HG03469 (cell line): ENCODE data around the gene CUX1.
"Not testable (repeated sequence)": the region's sequence is repeated elsewhere in the genome, so short reads cannot be mapped to it uniquely, and the experiment has no call there.

Experiments
- ATAC-seq: cut with Tn5 transposase; IDR thresholded peaks from one replicate; pipeline ENCODE4 v1.9.1; 2021; ENCODE audit warnings: mild to moderate bottlenecking, moderate library complexity, moderate number of reproducible peaks; ENCODE audit not compliant: unreplicated experiment

The CUX1 gene

DNA sequence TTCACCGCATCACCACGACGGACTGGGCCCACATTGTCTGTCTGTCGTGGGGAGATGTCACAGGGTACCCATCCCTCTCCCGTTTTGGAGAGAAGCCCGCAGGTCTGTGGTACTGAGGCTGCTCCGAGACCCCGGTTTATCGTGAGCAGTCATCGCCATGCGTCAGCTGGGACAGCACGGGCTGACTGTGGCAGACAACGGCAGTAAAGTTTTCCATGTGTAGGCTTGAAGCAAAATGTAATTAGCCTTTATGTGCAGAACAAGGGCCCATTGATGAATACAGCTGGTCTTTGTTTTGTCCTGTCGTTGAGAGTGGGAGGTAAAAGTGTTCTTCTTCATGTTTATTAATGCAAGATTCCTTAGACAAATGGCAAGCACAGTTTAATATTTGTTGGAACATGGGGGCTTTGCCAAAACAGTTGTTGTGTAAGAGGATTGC lies 301.8 kb downstream of the CUX1 start:
- ATAC-seq, result no peak

DNA sequence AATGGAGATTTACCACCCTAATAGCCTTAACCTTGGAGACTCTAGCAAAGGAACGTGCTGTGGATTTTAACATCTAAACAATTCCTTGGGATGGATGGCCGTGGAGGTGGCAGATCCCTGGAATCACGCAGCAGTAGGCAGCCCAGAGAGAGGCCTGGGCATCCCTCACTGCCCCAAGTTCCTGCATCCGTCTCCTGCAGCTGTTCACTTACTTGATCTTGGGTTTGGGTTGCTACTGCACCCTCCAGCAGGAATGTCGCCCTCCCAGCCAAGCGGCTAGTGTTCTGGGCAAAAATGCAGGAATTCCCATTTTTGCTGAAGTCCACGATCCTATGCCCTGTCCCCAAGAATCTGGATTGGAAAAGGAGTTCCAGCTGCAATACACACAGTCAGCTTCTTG lies 302.5 kb downstream of the CUX1 start:
- ATAC-seq, result no peak

DNA sequence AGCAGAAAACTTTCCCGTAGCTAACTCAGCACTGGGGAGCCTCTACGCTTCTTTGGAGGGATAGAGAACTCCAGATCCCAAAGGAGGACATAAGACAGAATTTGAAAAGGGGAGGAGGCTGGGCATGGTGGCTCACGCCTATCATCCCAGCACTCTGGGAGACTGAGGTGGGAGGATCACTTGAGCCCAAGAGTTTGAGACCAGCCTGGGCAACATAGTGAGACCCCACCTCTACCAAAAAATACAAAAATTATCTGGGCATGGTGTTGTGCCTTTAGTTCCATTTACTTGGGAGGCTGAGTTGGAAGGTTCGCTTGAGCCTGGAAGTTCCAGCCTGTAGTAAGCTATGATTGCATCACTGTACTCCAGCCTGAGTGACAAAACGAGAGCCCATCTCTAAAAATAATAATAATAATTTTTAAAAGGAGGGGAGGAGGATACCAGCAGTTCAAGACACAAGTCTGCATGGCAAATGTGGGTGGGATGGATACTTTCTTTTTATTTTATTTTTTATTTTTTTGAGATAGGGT lies 303.3 kb downstream of the CUX1 start:
- ATAC-seq, result no peak

DNA sequence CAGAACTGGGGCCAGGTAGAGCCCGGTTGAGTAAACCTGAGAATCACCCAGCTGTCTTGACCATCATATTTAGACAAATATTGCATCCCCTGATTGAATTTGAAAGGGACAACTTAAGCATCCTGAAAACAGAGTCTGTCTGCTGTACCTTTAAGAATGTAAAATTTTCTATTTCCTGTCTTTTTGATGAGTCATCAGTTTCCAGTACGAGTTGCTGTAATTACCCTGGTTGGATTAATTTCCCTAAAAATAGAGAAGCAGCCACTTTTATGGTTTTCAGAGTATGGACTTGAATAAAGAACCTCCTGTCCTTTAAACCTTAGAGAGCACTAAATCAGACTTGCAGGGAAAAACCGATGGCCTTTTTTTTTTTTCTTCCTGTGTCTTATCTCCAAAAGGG lies 304.6 kb downstream of the CUX1 start:
- ATAC-seq, result no peak

DNA sequence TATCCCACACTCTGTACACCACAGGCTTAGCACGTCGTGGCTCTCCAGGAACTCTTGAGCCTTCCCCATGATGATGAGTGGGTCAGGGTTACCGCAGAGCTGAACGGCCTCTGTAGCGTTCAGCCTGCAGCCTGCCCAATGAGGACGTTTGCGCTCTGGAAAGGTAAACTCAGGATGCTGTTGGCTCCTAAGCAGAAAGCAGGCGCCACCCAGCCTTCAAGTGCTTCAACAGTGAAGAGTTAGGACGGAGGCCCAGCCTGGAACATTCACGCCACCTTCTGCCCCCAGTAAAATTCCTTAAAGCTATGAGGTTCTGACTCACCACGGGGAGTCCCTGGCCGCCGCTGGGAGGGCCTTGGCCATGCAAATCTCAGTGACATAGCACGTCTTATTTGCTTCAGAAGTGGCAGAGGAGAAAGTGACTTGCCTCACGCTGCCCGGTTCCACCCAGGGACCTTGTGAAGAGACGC lies 307.7 kb downstream of the CUX1 start:
- no peak for ATAC-seq

DNA sequence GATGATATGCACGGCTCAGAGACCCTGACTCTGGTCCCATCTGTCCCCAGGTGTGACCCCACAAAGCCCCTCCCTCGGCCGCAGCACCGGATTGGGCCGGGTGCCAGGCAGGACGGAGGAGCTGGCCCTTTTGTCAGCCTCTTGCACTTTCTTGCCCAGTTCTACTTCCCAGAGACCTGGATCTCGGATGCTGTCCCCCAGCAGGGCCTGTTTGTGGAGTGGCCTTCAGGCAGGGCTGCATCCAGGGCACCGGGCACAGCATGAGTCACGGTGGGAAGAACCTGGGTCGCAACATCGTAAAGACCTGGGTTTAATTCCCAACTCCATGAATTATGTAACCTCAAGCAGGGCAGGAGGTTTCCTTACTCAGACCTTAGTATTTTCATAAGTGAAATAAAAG lies 310.9 kb downstream of the CUX1 start:
- ATAC-seq, result no peak

DNA sequence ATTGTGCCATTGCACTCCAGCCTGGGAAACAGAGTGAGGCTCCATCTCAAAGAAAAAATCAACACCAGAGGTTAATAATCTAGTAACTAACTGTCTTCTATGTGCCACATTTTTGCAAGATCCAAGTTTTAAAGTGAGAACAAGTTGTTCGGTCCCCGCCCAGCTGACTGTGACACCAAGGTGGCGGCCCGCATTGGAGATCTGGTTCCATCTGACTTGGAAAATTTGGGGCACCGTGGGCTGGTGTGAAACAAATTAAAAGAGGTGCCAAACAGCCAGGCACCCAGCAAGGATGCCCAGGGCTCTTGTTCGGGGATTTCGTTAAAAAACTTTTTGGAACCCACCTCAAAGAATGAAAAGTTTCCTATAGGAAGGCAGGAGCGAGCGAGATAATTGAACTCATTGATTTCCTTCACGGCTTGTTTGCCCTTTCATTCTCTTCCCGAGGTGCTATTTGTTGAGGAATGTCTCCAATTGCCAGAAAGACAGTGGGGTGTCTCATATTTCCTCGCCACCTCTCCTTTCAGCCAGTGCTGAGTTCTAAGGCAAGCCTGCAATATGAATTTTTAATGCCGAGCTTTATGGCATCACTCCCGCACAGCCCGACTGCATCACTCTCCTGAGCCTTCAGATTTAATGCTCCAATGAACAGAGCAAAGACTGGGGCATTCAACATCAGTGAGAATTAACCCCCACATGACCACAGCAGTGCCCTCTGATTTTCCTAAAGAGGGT lies 312.4 kb downstream of the CUX1 start:
- ATAC-seq, result no peak

DNA sequence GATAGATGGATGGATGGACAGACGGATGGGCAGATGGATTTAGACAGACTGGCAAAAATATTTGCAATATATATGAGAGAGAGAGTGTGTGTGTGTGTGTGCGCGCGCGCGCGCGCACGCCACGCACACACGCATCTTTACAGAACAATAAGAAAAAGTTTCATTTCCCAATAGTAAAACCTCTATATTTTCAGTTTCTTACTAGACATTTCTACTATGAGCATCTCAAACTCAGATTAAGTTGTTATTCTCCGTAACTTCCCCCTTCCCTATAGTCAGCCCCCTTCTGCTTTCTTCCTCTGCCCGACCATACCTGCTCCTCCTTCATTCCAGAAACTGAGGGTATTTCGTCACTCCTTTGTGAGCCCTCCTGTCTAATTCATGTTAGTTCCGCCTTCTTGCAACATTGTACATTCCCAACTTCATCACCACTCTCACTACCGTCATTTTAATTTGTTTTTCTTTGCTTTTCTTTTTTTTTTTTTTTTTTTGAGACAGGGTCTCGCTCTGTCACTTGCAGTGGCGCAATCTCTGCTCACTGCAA lies 314.9 kb downstream of the CUX1 start:
- ATAC-seq, result no peak

DNA sequence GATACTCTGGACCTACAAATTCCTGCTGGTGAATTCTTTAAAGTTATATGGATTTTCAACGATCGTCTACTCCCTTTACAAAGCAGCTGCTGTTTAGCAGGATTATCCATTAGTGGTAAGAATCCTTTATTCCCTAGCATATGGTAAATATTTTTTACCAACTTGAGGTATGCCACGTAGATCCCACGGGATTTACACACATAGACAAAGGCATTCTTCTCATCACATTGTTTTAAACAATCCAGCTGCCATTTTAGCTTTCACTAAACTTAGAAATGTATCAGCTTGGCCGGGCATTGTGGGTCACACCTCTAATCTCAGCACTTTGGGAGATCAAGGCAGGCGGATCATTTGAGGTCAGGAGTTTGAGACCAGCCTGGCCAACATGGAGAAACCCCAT lies 321.2 kb downstream of the CUX1 start:
- no peak for ATAC-seq

DNA sequence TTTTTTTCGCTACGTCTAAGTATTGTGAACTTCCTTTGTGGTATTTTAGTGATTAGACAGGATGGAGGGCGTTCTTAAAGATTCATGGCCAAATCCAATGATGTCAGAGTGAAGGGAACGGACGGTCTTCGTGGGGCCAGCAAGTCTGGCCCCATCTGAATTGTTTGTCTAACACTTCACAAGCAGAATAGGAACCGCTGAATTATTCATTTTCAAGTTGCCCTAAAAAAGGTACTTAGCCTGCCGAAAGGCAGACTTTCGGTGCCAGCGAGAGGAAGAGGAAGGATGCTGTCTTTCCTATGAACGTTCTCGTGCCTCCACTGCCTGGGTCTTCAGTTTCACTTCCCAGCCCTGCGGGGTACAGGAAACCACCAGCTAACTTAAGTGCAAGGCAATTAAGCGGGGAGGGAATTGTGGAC lies 323.5 kb downstream of the CUX1 start:
- no peak for ATAC-seq

DNA sequence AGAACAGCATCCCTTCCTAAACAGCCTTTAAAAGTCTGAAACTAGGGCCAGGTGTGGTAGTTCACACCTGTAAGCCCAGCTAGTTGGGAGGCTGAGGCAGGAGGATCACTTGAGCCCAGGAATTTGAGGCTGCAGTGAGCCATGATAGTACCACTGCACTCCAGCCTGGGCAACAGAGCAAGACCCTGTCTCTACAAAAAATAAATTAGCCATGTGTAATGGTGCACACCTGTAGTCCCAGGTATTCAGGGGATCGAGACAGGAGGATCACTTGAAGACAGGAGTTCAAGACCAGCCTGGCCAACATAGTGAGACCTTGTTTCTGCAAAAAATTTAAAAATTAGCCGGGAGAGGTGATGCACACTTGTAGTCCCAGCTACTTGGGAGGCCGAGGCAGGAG lies 325.0 kb downstream of the CUX1 start:
- ATAC-seq, result not testable (repeated sequence)

DNA sequence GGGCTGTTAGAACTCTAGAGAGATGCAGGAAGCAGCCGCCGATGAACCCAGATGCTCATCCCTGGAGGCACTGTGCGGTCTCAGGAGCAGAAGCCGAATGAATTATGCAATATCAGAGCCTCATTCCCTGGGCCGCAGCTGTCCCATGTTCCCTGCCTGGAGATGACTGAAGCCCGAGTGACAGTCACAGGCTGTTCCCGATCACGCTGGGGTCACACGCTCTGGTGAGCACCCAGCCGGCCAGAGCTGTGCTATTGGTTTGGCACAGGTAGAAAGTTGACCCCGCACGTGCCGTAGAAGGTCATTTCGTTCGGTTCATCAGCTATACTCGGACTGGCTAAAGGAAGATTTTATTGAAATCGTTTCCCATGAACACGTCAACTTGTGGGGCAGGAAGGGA lies 328.7 kb downstream of the CUX1 start:
- no peak for ATAC-seq

DNA sequence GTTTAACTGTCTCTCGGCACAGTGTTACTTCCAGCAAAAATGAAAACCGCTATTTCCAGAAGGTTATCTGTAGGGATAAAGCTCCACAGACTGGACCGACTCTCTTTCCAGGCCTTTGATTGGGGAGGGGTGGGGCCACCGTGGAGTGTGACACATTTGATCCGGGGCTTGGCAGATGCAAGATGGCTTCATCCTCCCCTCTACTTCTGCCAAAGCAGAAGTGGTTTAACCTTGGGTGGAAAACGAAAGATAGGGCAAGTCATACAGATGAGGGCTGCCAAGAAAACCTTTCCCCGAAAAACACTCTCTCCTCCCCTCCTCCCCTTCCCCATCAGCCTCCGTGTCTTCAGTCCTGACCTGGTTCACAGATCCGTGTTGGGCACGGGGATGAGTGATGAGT lies 329.6 kb downstream of the CUX1 start:
- no peak for ATAC-seq

DNA sequence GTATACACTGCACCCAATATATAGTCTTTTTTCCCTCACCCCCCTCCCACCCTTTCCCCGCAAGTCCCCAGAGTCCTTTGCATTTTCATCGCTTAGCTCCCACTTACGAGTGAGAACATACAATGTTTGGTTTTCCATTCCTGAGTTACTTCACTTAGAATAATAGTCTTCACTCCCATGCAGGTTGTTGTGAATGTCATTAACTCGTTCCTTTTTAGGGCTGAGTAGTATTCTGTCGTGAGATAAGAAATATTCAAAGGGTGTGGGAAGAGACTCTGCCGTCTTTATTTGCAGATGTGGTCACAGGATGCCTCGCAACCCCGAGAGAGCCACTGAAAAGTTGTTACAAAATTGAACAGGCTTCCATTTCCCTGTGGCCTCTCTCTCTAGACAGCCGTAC lies 331.4 kb downstream of the CUX1 start:
- no peak for ATAC-seq

DNA sequence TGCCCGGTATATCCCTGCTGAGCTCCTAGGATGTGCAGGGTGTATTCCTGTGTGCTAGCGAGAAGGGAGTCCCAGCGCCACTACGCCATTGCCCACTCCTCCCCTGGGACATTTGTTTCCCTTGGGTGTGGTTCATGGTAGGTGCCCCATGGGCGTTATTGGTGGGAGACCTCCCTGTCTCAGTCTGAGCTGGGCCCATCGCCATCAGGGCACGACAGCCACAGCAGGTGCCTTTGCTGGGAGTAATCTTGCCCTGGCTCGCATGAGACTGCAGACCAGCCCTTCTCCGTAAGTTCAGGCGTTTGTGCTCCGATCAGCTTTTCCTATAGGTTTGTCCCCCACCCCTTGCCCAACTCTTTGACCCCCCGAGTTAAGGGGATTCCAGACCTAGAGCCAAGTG lies 332.0 kb downstream of the CUX1 start:
- no peak for ATAC-seq

DNA sequence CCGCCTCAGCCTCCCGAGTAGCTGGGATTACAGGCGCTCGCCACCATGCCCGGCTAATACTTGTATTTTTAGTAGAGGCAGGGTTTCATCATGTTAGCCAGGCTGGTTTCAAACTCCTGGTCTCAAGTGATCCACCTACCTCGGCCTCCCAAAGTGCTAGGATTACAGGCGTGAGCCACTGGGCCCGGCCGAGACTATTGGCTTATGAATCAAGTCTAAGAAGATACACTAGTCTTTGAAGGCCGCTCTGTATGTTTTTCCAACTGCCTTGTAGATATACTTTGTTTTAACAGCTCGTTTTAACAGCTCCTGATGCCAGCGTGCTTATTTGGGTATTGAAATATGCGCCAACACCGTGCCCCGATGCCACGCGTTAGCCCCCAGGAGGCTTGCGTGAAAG lies 332.8 kb downstream of the CUX1 start:
- no peak for ATAC-seq

DNA sequence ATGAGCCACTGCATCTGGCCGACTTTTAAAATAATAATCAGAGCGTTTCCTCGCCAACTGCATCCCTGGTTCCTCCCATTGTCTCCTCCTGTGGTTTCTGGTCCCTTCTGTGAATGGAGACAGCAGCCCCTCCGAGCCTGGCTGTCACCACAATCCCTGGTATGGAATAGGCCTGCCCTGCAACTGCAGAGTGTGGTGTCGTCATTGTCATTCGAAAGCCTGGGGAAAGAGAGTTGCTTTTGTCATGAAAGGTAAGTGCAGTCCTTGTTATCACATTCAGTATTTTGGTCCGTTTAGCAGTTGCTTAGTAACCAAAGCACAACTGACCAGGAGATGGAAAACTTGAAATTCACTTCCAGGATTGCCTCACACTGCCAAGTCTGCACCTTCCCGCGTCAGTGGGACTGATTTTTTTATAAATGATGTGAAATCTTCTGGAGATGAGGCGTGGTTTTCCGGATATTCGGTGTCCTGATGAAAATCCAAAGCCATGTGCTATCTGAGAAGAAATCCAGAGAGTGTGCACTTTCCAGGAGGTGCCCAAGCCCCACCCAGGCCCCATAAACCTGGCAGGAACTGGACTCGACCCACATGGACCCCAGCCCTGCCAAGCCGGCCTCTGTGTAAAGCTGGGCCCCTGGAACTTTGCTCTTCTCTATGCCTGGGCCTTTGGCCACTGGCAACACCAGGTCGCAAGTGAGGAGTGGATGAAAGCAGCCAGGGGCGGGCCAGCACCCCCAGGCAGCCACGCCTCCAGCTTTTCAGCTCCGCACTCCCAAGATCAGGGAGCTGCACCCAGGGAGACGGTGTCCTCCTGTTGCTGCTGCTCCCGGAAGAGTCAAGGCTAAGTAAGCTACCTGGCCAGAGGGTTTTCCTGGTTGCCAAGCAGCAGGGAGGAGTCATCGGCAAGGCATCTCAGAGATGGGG lies 335.5 kb downstream of the CUX1 start:
- no peak for ATAC-seq

DNA sequence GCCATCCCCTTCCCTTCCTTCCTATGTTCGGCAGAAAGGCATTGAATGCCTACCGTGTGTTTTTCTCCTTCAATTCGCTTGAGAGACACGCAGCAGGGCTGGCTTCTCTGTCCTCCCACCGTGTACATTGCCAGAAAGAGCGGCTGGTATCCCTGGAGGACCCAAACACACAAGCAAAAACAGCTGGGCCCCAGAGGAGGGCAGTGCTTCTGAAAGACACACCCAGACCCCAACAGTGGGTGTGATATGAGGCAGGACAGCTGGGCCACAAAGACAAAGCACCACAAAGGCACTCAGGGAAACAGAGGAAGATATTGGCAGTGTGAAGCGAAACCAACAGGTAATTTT lies 336.1 kb downstream of the CUX1 start:
- ATAC-seq, result no peak

DNA sequence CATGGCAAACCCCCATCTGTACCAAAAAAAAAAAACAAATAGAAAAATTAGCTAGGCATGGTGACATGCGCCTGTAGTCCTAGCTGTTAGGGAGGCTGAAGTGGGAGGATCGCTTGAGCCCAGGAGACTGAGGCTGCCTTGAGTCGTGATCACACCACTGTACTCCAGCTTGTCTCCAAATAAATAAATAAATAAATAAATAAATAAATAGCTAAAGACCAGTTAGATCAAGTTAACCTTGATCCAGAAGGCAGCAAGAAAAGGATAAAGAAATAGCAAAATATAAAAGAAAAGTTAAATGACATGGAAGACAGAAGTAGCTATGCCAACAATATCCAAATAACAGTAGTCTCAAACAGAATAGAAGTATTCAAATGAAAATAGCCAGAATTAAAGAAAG lies 337.0 kb downstream of the CUX1 start:
- ATAC-seq, result no peak

DNA sequence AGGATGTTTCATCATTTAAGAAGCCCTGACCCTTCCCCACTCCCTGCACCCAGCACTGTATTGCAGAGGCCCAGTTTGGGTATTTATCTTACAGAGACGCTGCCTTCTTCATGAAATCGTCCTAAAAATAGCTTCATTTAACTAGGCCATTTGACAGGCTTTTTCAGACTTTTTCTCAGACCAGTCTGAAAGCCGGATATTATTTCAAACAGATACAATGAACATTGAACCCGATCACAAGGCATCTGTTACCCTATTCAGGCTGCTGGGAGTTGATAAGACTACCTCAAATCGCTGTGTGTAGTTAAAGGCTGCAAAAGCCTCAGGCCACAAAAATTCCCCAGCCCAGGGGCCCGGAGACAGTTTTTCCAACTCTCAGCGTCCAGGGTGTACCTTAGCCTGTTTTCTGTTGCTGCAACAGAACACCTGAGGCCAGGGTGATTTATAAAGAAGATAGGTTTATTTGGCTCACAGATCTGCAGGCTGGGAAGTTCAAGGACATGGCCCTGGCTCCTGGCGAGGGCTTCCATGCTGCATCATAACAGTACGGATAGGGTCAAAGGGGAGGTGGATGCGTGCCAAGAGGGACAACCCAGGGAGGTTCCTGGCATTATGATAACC lies 338.5 kb downstream of the CUX1 start:
- no peak for ATAC-seq

DNA sequence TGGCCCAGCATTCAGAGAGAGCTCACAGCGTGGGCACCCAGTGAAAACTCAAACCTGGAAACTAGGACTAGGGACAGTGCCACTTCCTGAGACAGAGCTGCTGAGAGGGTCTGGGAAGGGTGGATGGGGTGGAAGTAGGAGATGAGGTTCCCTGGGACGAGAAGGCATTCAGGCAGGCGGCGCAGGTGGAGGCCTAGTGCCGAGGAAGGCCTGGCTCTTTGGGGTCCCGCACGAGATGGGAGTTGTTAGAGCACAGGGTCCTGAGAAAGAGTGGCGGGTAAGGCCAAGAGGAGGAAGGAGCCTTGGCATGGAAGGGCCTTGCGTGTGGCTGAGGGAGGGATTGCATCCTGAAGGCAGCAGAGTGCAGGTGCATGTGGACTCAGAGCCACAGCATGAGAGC lies 339.4 kb downstream of the CUX1 start:
- no peak for ATAC-seq
